ENCODE results near the gene HIPK1. TPM values are rescaled to one million over a fixed set of nuclear protein-coding genes. Genes with fewer than 3 reads are reported as not detected.

HIPK1 gene
- total and polyA plus RNA-seq, 10 of the 15 experiments (the other 5 are each of a cell fraction or from before 2014, with no cell fraction given), result 4.2 to 33.9 (median 11.4) TPM

GRCh38 chr1:114025609-114026401, 96.7 kb downstream of the HIPK1 start (continued):
- TF ChIP-seq ZNF384 (IDR thresholded peaks at IDR 0.05; ENCODE audit: borderline replicate concordance, low read depth, low read length), result no peak

DNA sequence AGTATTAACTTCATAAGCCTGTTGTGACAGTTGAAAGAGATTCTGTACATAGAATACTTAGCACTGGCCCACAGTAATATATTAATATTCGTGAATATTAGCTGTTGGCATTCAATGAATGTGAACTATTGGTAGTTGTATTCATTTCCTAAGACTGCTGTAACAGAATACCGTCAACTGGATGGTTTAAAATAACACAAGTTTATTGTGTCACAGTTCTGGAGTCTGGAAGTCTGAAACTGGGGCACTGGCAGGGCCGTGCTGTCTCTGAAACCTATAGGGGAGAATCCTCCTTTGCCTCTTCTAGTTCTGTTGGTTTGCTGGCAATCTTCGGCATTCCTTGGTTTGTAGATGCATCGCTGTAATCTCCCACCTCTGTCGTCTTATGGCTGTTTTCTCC, 97.7 kb downstream of the HIPK1 start:
- no peaks in the 10 kb centered on the region for H3K9me3 ChIP-seq (replicated peaks; ENCODE audit: control insufficient read depth, insufficient read depth, low read length)
- ChIA-PET SMC1A (ENCODE audit: uncharacterized antibody, unreplicated experiment) (interaction anchor here (1.4 kb wide), 1 partner anchor 12 kb away, joined by 3 read pairs; no protein-coding TSS in a partner anchor), RAD21 (ENCODE audit: unreplicated experiment) (no interaction called here), CTCF (no interaction called here), POLR2A (no interaction called here)
- 28% methylated on average over 5 of the region's 6 CpGs for WGBS (ENCODE audit: insufficient coverage, insufficient replicate concordance, low lambda C conversion rate, missing lambda C conversion rate)
- no peaks in the 10 kb centered on the region for H3K36me3 ChIP-seq (ENCODE audit: control insufficient read depth in 2 of 2, insufficient read depth in 2 of 2, low read length in 1 of 2)
- H3K79me2 ChIP-seq (ENCODE audit: control insufficient read depth, insufficient read depth, low read length), result no peaks in the 10 kb centered on the region
- intact Hi-C loops (cut with micrococcal nuclease; ENCODE audit: unreplicated experiment), result no loop called here
- no peak overlapping the region for H3K27ac ChIP-seq (ENCODE audit: control insufficient read depth, insufficient read depth)
- BruUV-seq (replicated peaks), result no TSS peak
- H4K20me1 ChIP-seq (ENCODE audit: control insufficient read depth, insufficient read depth), result no peaks in the 10 kb centered on the region
- no peak for ATAC-seq
- no peak for DNase-seq (ENCODE audit: low read depth, low spot score)
- H2AFZ ChIP-seq (ENCODE audit: control insufficient read depth, low read depth, low read length), result no peak overlapping the region
- H3K4me1 ChIP-seq (ENCODE audit: control insufficient read depth, insufficient read depth, low read length), result no peaks in the 10 kb centered on the region
- H3K4me3 ChIP-seq, result no peak overlapping the region
- H3K9ac ChIP-seq (ENCODE audit: control insufficient read depth, insufficient read depth, low read length), result no peak overlapping the region
- FAIRE-seq, result no peak
- H3K4me2 ChIP-seq (ENCODE audit: control insufficient read depth, insufficient read depth), result no peak overlapping the region
- H3K27me3 ChIP-seq (replicated peaks in 1 of 2; ENCODE audit: control insufficient read depth in 2 of 2, insufficient read depth in 2 of 2, low read length in 1 of 2), result no peaks in the 10 kb centered on the region; a peak in 4 of 4 replicates
- in situ Hi-C loops (cut with MboI), result no loop called here
- TF ChIP-seq MEF2A (IDR thresholded peaks at IDR 0.05; ENCODE audit: insufficient read depth, low read depth, low read length) (no peak), ETV6 (conservative IDR thresholded peaks at IDR 0.05 in 1 of 2, IDR thresholded peaks at IDR 0.05 in 1 of 2; ENCODE audit: borderline replicate concordance in 1 of 2, low read depth in 1 of 2) (no peak), POLR2AphosphoS5 (IDR thresholded peaks at IDR 0.05; ENCODE audit: low read length) (no peak), SMARCA5 (IDR thresholded peaks at IDR 0.05) (no peak), KAT2A (conservative IDR thresholded peaks at IDR 0.05; ENCODE audit: control insufficient read depth, low read depth, low read length) (no peak), NKRF (conservative IDR thresholded peaks at IDR 0.05) (no peak), JUNB (IDR thresholded peaks at IDR 0.05) (no peak), TCF12 (IDR thresholded peaks at IDR 0.05; ENCODE audit: low read depth, low read length) (no peak), SUZ12 (IDR thresholded peaks at IDR 0.05; ENCODE audit: unreplicated experiment) (no peak), MEF2B (IDR thresholded peaks at IDR 0.05; ENCODE audit: partially characterized antibody, poor library complexity, severe bottlenecking) (no peak), SIX5 (IDR thresholded peaks at IDR 0.05; ENCODE audit: low read depth, low read length, severe bottlenecking) (no peak), E2F4 (IDR thresholded peaks at IDR 0.05; ENCODE audit: low read depth, low read length) (no peak), FOXK2 (IDR thresholded peaks at IDR 0.05) (no peak)
- TF ChIP-seq, protein P1, sequence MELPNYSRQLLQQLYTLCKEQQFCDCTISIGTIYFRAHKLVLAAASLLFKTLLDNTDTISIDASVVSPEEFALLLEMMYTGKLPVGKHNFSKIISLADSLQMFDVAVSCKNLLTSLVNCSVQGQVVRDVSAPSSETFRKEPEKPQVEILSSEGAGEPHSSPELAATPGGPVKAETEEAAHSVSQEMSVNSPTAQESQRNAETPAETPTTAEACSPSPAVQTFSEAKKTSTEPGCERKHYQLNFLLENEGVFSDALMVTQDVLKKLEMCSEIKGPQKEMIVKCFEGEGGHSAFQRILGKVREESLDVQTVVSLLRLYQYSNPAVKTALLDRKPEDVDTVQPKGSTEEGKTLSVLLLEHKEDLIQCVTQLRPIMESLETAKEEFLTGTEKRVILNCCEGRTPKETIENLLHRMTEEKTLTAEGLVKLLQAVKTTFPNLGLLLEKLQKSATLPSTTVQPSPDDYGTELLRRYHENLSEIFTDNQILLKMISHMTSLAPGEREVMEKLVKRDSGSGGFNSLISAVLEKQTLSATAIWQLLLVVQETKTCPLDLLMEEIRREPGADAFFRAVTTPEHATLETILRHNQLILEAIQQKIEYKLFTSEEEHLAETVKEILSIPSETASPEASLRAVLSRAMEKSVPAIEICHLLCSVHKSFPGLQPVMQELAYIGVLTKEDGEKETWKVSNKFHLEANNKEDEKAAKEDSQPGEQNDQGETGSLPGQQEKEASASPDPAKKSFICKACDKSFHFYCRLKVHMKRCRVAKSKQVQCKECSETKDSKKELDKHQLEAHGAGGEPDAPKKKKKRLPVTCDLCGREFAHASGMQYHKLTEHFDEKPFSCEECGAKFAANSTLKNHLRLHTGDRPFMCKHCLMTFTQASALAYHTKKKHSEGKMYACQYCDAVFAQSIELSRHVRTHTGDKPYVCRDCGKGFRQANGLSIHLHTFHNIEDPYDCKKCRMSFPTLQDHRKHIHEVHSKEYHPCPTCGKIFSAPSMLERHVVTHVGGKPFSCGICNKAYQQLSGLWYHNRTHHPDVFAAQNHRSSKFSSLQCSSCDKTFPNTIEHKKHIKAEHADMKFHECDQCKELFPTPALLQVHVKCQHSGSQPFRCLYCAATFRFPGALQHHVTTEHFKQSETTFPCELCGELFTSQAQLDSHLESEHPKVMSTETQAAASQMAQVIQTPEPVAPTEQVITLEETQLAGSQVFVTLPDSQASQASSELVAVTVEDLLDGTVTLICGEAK (IDR thresholded peaks at IDR 0.05; ENCODE audit: borderline replicate concordance), result no peak

All from GM12878 (cell line).